Muscle of leg (tissue), 11 donors: ENCODE measurements around the gene LRIG1. TPM values are rescaled to one million over a fixed set of nuclear protein-coding genes. Genes with fewer than 3 reads are reported as not detected.

Source experiments
- DNase-seq: peaks from one replicate; pipeline ENCODE4 v3.0.0; 2013
- H3K27ac ChIP-seq: one replicate; pipeline ENCODE4 v1.5.1; 2013; ENCODE audit warnings: mild to moderate bottlenecking, low read length, control low read depth
- H3K27me3 ChIP-seq: one replicate; pipeline ENCODE4 v1.6.1; 2013; ENCODE audit warnings: low read length; ENCODE audit not compliant: control insufficient read depth, insufficient read depth
- H3K36me3 ChIP-seq: one replicate; pipeline ENCODE4 v1.6.1; 2013; ENCODE audit warnings: low read length; ENCODE audit not compliant: control insufficient read depth, insufficient read depth
- H3K4me1 ChIP-seq: one replicate; pipeline ENCODE4 v1.6.1; 2013; ENCODE audit warnings: low read length; ENCODE audit not compliant: control insufficient read depth, insufficient read depth
- H3K4me3 ChIP-seq: one replicate; pipeline ENCODE4 v1.5.1; 2013; ENCODE audit warnings: low read length, control low read depth
- H3K9me3 ChIP-seq: replicated peaks from 2 replicates; pipeline ENCODE4 v1.6.1; 2013; ENCODE audit warnings: low read depth, low read length; ENCODE audit not compliant: control insufficient read depth
- WGBS: methylation state at CpG from one replicate; pipeline ENCODE4 v1.1.5; 2013; ENCODE audit warnings: missing lambda C conversion rate; ENCODE audit not compliant: insufficient coverage; 5-methylcytosine and 5-hydroxymethylcytosine counted together
- polyA plus RNA-seq, 8 donors: library from polyadenylated mRNA; unstranded; fragments of 120-200 nt; gene quantifications; one replicate each; pipeline versions ENCODE4 v1.2.1 to v1.2.3, GENCODE V29; 2013; ENCODE audit warnings: inconsistent platforms in 1 of 8, low replicate concordance in 1 of 8; ENCODE audit not compliant: insufficient read length in 8 of 8, insufficient read depth in 1 of 8
- total RNA-seq: library from RNA; stranded (reverse); fragments of 120-200 nt; gene quantifications from one replicate; pipeline ENCODE4 v1.2.4, GENCODE V29; 2013

Gene LRIG1
- total and polyA plus RNA-seq, 9 donors: 79.6 to 127 (median 103) TPM

DNA sequence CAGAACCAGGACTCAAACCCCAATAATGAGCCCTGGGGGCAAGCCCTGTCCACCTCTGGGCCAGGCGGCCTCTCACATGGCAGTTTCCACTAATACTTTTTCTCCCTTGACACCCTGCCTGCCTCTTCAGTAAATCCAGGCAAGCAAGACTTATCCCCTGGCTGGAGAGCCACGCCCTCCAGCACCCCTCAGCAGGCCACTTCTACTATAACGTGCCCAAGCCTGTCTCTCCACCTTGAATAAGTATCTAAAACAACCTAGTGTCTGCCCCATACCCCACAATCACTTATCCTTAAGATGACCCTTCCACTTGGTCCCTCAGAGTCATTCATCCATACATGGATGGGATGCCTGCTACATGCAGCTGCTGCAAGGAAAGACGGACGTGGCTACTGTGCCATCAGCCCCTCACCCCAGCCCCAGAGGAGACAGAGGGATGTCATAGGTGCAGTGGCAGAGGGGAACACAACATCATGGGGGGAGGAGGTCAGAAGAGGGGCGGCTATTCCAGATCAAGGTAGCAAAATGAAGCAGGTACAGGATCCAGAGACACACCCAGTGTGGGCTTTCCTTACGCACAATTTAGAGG, 63.4 kb downstream of the LRIG1 start:
- no peaks in the 10 kb centered on the region for H3K27me3 ChIP-seq
- peaks cover 24% of the 10 kb centered on the region for H3K36me3 ChIP-seq
- DNase-seq: no peak
- H3K4me3 ChIP-seq: no peak overlapping the region
- no peak overlapping the region for H3K27ac ChIP-seq
- WGBS: 92% methylated on average over 4 of the region's 7 CpGs
- peaks cover 68% of the 10 kb centered on the region for H3K4me1 ChIP-seq
- no peaks in the 10 kb centered on the region for H3K9me3 ChIP-seq

- Histone ChIP-seq H3K4me3 (no peak overlapping the region), H3K36me3 (peaks cover 29% of the 10 kb centered on the region), H3K9me3 (no peaks in the 10 kb centered on the region), H3K27me3 (no peaks in the 10 kb centered on the region), H3K27ac (no peak overlapping the region), H3K4me1 (peaks cover 64% of the 10 kb centered on the region)
- WGBS: 85% methylated on average over 4 of the region's 6 CpGs
- no peak for DNase-seq
Measured at GRCh38 chr3:66435989-66436388, 64.8 kb downstream of the LRIG1 start.

DNA sequence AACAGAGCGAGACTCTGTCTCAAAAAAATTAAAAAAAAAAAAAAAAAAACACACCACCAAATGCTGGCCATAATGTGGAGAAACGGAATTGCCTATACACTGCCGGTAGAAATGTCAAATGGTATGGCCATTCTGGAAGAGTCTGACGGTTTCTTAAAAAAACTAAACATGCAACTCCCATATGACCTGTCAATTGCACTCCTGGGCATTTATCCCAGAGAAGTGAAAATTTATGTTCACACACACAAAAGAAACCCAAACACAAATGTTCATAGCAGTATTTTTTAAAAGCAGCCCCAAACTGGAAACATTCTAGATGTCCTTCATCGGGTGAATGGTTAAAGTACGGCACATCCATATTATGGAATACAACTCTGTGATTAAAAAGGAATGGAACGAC, 66.1 kb downstream of the LRIG1 start:
- no peak for DNase-seq
- no peak overlapping the region for H3K4me3 ChIP-seq
- no peaks in the 10 kb centered on the region for H3K9me3 ChIP-seq
- no CpG with 5 or more reads among the region's 7 CpGs for WGBS
- peaks cover 23% of the 10 kb centered on the region for H3K36me3 ChIP-seq
- H3K27me3 ChIP-seq: no peaks in the 10 kb centered on the region
- no peak overlapping the region for H3K27ac ChIP-seq
- peaks cover 61% of the 10 kb centered on the region for H3K4me1 ChIP-seq

DNA sequence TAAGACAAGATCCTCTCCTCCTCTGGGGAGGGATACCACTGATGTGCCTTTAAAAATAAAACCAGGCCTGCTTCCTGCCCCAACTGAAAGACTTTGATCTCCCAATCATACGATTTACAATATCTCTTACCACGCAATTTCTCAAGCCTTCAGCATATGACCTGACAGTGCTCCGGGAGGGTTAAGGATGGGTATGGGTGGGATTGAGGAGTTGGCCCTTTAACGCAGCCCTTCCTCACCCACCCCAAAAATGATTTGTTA, 67.4 kb downstream of the LRIG1 start:
- H3K27me3 ChIP-seq: no peaks in the 10 kb centered on the region
- H3K4me1 ChIP-seq: peaks cover 60% of the 10 kb centered on the region
- H3K9me3 ChIP-seq: no peaks in the 10 kb centered on the region
- no peak for DNase-seq
- H3K36me3 ChIP-seq: peaks cover 23% of the 10 kb centered on the region
- peak overlapping the region; percentile 59 for H3K27ac ChIP-seq
- H3K4me3 ChIP-seq: no peak overlapping the region
- no CpG with 5 or more reads among the region's 4 CpGs for WGBS

DNA sequence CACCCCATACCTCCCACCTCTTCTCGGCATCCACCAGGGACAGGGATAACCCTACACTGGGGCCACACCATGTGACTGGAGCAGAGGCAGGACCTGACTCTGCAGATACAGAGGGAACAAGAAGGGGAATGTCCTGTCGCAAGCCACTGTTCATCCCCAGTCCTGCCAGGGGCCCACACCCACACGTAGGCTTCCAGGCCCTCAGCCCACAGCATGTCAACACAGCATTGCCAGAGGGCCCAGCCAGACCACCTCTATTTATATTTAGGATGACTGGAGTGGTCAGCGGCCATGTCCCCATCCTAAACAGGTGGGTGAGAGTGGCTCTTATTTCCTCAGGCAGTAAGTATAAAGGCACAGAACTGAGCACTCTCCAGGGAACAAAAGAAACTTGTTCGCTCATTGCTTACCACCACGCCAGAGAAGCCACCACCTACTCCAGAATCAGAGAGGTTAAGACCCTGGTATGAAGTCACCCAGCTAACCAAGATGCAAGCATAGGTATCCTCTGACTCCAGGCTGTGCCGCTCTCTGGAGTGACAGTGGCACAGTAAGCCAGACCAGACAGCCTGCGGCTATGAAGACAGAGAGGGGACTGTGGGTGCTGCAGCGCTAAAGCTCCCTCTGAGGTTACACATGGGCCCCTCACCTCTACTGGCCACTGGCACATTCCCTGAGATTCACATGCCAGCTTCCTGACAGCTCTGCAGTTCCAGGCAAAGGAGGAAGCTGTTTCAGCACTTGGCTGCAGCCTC, 67.9 kb downstream of the LRIG1 start:
- no peak for DNase-seq
- Histone ChIP-seq H3K36me3 (peaks cover 23% of the 10 kb centered on the region), H3K27me3 (no peaks in the 10 kb centered on the region), H3K27ac (peak overlapping the region; percentile 59), H3K9me3 (no peaks in the 10 kb centered on the region), H3K4me3 (no peak overlapping the region), H3K4me1 (peaks cover 60% of the 10 kb centered on the region)
- WGBS: 78% methylated on average over 4 of the region's 9 CpGs

DNA sequence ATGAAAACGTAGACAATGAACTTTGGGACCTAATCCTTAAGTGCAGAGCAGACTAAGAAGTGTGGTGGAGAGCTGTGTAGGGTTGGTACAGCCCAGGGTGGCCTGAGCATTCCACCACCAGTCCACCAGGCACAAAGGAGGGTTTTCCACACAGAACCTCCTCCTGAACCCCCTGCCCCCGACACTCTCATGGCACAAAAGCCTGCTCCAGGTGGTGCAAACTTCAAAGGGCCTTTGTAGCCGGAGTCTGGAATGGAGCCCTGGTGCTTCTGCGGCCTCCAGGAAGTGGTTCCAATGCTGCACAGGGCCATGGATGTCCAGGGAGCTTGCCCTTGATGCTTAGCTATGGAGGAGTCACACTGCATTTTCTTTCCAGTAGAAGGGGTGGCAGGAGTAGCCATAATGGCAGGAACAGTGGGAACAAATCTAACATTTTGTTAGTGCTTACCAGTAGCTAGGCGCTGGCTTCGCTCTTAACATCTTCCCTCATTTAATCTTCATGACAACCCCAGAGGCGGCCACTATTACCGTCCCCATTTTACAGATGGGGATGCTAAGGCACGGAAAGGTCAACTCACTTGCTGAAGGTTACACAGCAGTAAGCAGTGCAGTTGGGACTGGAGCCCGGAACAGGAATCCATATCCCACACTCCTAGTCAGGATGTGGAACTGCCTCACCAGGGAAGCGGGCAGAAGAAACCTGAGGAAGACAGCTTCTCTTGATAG, 68.6 kb downstream of the LRIG1 start:
- H3K36me3 ChIP-seq: peaks cover 21% of the 10 kb centered on the region
- H3K4me1 ChIP-seq: peaks cover 59% of the 10 kb centered on the region
- H3K9me3 ChIP-seq: no peaks in the 10 kb centered on the region
- no peak overlapping the region for H3K4me3 ChIP-seq
- DNase-seq: no peak
- WGBS: 87% methylated on average over 6 of the region's 11 CpGs
- H3K27ac ChIP-seq: peak overlapping the region; percentile 59
- no peaks in the 10 kb centered on the region for H3K27me3 ChIP-seq

- Histone ChIP-seq H3K36me3 (peaks cover 21% of the 10 kb centered on the region), H3K4me1 (peaks cover 58% of the 10 kb centered on the region), H3K27me3 (no peaks in the 10 kb centered on the region), H3K27ac (no peak overlapping the region), H3K4me3 (no peak overlapping the region), H3K9me3 (no peaks in the 10 kb centered on the region)
- WGBS: 75% methylated on average over 1 of the region's 3 CpGs
- DNase-seq: no peak
Measured at GRCh38 chr3:66431494-66431893, 69.3 kb downstream of the LRIG1 start.

GRCh38 chr3:66430876-66431275, 69.9 kb downstream of the LRIG1 start:
- Histone ChIP-seq H3K36me3 (peaks cover 19% of the 10 kb centered on the region), H3K4me1 (peaks cover 60% of the 10 kb centered on the region), H3K4me3 (no peak overlapping the region), H3K9me3 (no peaks in the 10 kb centered on the region), H3K27ac (peak overlapping the region; percentile 47), H3K27me3 (no peaks in the 10 kb centered on the region)
- WGBS: 98% methylated on average over 7 of the region's 8 CpGs
- DNase-seq: no peak

- no peak overlapping the region for H3K4me3 ChIP-seq
- H3K4me1 ChIP-seq: peaks cover 75% of the 10 kb centered on the region
- H3K27ac ChIP-seq: peak overlapping the region; percentile 86
- H3K9me3 ChIP-seq: no peaks in the 10 kb centered on the region
- no peaks in the 10 kb centered on the region for H3K27me3 ChIP-seq
- 33% methylated on average over 3 of the region's 5 CpGs for WGBS
- peak; percentile 91 for DNase-seq
- H3K36me3 ChIP-seq: peaks cover 18% of the 10 kb centered on the region
Measured at GRCh38 chr3:66428733-66429132, 72.1 kb downstream of the LRIG1 start.

DNA sequence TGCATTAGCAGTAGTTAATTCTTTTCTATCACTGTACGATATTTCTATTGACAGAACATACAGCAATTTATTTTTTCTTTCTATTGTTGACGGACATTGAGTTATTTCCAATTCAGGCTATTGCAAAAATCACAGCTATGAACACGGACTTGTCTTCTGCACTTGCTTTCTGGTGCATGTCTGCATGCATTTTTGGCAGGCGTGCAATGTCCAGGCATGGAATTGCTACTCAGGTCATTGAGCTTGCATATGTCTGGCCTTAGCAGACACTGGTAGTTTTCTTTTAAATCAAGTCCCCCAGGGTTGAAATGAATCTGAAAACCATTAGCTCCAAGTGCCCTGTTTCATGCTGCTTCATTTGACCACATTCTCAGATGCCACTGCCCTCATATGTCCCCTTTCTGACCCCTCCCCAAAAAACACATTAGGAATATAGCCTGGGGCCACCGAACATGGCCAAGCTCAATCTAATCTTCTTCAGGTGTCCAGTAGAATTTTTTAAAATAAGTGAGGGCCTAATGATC, 72.8 kb downstream of the LRIG1 start:
- no peak for DNase-seq
- Histone ChIP-seq H3K4me3 (no peak overlapping the region), H3K27me3 (no peaks in the 10 kb centered on the region), H3K4me1 (peaks cover 69% of the 10 kb centered on the region), H3K27ac (peak overlapping the region; percentile 86), H3K36me3 (peaks cover 20% of the 10 kb centered on the region), H3K9me3 (no peaks in the 10 kb centered on the region)
- WGBS: 38% methylated on average over 4 of the region's 5 CpGs
